Ammon's horn (tissue), 1 donor: ENCODE results near the gene TUBA4A.
"Not testable (repeated sequence)": the region's sequence is repeated elsewhere in the genome, so short reads cannot be mapped to it uniquely, and the experiment has no call there.

ENCODE experiments used
- DNase-seq: peaks from one replicate; pipeline ENCODE4 v3.0.0-alpha.2; 2016; ENCODE audit warnings: low spot score

The TUBA4A gene

DNA sequence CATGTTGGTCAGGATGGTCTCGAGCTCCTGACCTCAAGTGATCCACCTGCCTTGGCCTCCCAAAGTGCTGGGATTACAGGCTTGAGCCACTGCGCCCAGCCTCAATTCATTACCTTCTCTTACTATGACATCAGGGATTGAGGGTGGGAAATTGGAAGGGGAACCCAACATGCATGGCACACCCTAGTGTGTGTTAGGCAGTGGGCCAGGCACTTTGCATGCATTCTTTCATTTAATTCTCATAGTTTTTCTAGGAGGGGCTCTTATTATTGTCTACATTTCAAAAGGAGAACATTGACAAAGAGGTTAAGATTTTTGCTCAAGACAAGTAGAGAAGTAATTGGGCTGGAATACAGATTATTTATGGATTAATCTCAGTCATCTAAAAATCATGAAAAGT lies 14.6 kb upstream of the TUBA4A start:
- no peak for DNase-seq

DNA sequence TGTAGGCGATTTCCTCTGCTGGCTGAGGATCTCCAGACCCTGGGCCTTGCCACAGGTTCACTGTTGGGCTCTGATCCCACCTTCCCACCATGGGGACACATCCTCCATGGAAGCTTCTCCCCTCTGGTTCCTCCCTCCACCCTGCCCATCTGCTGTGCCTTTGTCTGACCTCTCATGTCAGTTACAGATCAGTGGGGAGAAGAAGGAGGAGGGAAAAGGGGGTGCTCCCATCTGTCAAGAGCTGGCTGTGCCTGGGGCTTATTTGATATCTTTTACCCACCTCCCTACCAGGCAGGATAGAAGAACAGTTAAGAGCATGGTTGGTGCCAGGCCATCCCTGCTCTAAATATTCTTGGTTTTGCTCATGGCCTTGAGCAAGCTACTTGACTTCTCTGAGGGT lies 13.2 kb upstream of the TUBA4A start:
- no peak for DNase-seq

DNA sequence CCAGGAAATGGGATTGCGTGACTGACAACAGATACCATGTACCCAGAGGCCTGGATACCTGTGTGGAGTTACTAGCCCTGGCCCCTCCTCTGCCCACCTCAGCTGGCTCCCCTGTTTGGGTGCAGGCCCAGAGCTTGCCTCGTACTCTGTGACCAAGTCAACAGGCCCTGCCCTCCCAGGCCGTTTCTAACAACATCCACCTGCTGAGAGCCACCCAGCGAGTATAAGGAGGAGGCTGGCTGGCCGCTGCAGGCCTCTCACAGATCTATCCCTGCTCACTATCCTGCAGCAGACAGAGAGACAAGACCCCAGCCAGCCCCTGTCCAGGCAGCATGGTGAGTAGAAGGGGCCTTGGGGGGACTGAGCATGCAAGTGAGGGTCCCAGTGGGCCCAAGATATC lies 12.5 kb upstream of the TUBA4A start:
- no peak for DNase-seq

DNA sequence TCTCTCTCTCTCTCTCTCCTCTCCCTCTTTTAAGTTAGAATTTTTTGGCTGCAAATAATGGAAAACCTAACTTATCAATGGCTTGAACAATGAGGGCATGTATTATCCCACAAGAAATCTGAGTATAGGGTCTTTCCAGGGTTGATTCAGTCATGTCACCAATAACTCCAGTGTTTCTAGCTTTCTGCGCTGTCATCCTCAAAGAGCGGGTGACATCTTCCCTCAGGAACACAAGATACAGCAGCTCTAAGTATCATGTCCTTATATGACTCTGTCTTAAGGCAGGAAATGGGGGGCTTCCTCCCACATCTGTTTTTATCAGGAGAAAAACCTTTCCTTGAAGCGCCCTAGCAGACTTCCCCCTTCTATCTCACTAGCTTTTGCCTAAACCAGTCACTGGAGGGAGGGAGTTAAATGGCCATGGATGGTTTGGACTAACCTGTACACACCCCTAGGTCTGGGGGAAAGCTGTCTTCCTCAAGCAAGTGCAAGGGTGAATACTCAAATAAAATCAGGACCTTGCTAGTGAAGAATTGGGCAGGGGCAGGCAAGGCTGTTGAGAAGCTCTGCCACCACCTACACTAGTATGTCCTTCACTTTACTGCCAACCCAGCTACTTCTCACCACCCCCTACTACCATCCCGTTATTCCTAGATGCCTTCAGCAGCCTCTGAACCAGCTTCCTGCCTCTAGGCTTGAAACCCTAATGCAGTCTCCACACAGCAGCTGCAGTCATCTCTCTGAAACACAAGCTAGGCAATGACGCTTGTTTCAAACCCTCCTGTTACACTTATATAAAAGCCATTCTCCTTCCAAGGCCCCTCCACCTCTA lies 7.5 kb upstream of the TUBA4A start:
- no peak for DNase-seq

DNA sequence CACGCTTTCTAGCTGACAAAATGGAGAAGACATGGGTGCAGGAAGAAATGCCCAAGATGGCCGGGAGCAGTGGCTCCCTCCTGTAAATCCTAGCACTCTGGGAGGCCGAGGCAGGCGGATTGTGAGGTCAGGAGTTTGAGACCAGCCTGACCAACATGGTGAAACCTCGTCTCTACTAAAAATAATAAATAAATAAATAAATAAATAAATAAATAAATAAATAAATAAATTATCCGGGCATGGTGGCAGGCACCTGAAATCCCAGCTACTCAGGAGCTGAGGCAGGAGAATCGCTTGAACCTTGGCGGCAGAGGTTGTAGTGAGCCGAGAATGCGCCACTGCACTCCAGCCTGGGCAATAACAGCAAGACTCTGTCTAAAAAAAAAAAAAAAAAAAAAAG lies 5.2 kb upstream of the TUBA4A start:
- not testable (repeated sequence) for DNase-seq

DNA sequence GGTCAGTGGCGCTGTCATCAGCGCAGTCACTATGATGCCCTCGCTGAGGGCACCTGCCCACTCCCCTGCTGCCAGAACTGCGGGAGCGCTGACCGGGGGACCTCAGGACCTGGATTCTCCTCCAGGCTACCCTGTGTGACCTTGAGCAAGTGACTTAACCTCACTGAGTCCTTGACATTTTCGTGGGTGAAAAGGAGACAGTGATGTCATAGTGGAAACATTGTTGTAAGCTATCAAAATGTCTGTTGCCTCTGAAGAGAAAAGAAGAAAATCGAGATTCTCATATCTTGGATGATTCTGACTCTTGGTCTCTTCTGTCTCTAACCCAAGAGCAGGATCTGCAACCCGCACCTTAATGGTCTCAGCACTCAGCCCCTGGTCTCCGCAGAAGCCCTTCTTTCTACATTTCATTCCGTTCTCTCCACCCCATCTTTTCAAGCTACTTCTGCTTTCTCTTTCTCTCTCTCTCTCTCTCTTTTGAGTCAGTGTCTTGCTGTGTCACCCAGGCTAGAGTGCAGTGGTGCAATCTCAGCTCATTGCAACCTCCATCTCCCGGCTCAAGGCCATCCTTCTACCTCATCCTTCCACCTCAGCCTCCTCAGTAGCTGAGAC lies 978 bp upstream of the TUBA4A start:
- DNase-seq, result no peak

DNA sequence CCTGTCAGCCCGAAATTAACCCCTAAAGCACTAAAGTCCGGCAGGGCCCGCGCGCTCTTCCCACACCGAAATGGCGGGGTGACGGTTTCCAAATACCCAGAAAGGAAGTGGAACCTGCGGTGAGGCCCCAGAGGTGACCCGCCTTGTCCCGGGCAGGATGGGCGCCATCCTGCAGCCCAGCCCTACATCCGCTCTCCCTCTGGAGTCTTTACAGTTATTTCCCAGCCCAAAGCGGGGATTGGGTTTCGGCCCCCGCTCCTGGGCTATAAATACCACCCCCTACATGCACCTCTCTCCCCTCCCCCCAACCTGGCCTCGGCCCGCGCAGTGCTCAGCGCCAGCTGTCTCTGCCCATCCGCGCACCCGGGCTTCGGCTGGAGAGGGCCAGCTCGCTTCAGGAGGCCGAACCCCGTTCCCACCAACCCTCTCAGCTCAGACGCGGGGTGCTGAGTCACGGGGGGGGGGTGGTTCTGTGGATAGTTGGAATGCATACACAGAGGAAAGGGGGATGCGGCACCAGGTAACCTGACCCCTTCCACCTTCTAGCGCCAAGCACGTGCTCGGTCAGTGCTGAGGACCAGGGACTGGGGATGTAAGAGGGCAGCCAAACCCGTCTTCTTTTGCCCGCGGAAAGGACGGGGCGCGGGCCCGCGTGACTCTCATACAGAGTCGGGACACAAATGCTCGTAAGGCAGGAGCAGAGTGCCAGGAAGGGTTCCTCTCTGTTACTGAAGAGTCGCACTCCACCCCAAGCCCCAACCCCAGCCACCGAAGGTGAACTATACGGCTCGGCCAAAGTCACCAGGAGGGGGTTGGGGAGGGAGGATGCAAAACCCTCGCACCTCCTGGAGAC lies 592 bp downstream of the TUBA4A start, which contains the start of gene TUBA4B:
TSS of gene TUBA4B (plus strand) at position 344 of the 853 bp plus-strand sequence. CDS start at position 509, 165 bp downstream.
- DNase-seq, result no peak

DNA sequence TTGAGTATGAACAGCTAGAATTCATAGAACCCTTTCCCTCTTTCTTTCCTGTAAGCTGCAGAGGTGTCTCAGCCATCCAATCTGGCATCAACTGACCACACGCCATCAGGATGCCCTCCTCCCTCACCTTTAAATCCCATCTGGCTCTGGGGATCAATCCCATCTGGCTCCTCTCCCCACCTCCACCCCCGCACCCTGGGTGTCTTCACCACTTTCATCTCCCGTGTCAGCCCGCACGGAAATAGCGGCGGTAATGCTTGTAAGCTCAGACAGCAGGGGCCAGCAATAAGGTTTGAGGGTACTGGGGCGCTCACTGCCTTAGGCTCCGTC lies 1.2 kb downstream of the TUBA4A start:
- DNase-seq, result no peak

DNA sequence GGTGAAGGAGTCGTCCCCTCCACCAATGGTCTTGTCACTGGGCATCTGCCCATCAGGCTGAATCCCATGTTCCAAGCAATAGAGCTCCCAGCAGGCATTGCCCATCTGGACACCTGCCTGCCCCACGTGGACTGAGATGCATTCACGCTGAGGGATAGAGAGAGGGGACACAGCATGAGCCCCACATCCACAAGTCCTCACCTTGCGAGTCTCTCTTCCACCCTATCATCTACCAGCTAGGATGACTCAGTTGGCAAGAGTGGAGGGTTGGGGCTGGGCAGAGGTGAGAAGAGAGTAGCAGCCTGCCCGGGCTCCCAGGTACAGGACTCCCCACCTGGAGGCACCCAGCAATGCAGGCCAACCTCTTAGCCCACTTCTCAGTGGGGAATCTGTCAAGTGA lies 1.6 kb downstream of the TUBA4A start:
- no peak for DNase-seq

DNA sequence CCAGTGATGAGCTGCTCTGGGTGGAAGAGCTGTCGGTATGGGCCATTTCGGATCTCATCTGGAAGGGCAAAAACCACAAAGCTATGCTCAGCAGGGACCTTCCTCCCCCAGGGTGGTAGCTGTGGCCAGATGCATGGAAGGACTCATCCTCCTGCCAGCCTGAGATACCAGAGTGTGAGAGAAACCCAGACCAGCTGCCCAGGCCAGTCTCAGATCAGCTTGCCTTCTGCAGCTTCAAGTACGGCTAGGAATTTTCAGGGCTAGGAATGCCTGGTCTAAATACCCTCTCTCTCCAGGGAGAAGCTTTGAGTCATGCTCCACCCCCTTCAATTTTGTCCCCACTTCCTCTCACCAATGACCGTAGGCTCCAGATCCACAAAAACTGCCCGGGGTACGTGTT lies 2.1 kb downstream of the TUBA4A start:
- DNase-seq, result no peak

DNA sequence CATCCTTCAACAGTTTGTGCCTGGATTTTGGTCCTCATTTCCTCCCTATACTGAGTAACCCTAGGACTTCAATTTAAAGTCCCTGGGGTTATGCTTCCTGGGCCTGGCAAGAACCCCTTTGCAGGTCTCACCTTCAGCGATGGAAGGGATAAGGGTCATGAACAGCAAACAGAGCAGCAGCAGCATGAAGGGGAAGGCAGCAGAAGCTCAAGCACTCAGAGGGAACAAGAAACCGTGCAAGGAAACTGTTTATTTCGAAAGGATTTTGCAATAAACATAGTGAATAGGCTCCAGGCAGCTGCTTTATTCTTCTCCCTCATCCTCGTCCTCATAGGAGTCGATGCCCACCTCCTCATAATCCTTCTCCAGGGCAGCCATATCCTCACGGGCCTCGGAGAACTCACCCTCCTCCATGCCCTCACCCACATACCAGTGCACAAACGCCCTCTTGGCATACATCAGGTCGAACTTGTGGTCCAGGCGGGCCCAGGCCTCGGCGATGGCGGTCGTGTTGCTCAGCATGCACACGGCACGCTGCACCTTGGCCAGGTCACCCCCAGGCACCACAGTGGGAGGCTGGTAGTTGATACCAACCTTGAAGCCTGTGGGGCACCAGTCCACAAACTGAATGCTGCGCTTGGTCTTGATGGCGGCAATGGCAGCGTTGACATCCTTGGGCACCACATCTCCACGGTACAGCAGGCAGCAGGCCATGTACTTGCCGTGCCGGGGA lies 3.5 kb downstream of the TUBA4A start:
- DNase-seq, result no peak

DNA sequence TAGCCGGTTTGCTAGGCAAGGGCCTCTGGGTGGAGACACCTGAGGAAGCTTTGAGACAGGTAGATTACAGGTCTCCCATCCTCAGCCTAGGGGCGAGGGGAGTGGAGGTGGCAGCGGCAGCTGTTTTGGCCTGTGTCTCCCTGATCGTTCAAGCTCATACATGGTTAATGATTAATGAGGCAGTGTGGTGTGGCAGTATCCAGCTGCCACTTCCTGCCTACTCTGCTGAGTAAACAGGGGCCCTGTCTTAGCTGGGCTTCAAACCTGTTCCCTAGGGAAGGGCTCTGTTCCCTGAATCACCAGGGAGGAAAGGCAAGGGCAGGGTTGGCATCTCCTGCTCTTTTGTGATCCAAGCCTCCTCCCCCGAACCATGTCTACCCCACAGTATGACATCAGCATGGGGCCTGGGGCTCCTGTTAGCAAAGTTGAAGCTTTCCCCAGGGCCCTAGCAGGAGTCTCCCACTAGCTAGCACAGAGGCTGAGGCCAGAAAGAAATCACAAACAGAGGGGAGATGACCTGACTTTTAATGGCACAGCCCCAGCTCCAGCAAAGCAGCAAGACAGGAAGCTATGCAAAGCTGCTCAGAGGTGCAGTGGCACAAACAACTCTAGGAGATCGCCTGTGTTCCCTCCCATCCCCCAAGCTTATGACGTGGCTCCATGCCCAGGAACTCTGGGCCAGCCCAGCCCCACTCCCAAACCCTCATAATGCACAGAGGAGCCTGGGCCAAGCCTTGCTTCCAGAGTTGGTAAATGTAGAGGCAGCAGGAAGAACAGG lies 4.3 kb downstream of the TUBA4A start:
- peak; percentile 75 for DNase-seq

DNA sequence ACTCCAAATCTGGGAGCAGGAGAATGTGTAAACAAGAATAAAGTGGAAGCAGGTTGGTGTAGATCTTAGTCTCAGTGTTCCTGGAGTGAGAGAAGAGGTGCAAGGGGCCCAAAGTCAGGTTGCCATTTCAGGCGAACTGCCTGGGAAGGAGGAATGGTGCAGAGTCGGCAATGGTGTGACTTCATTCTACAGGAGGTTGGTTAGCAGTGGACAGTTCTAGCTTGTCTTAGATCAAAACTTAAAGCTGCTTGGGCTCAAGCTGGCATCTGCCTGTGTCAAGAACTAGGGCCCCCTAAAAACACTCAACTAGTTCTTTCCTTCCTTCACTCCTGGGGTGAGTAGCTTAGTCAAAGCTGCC lies 4.9 kb downstream of the TUBA4A start:
- DNase-seq, result no peak

DNA sequence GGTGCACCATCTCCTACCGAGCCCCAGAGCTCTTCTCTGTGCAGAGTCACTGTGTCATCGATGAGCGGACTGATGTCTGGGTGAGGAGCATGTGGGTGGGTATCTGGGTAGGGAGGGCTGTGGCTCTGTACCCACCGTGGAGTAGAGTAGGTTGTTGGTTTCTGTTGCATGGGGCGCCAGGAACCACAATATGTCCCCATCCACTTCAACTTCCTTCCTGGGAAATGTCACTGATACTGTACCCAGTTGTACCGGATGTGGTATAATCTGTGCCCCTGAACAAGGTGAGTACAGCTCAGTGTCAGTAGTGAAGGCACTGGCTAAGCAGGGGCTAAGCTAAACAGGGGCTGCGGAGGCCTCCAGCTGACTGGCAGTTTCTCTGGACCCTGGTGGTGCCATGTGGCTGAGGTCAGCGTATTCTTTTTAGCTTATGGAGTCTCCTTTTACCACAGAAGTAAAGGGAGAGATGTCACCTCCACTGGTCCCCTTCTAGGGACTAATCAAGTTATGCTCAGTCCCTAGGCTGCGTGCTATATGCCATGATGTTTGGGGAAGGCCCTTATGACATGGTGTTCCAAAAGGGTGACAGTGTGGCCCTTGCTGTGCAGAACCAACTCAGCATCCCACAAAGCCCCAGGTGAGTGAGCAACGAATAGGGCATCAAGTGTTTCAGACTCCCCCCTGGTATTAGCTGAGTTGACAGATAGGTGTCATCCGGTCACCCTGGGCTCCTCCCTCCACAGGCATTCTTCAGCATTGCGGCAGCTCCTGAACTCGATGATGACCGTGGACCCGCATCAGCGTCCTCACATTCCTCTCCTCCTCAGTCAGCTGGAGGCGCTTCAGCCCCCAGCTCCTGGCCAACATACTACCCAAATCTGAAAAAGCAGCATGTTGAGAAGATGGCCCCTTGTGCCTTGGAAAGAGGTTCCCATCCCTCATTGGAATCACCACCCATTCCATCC lies 5.8 kb downstream of the TUBA4A start:
- DNase-seq, result no peak

DNA sequence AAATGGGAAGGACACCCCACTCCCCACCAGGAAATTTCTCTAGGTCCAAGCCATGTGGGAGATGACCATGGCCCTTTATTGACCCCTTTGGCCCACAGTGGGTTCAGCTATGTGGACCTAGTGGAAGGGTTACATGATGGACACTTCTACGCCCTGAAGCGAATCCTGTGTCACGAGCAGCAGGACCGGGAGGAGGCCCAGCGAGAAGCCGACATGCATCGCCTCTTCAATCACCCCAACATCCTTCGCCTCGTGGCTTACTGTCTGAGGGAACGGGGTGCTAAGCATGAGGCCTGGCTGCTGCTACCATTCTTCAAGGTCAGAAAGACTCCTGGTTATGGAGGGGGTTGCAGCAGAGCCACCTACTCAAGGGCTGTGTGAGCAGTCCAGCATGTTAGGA lies 7.2 kb downstream of the TUBA4A start:
- DNase-seq, result no peak

DNA sequence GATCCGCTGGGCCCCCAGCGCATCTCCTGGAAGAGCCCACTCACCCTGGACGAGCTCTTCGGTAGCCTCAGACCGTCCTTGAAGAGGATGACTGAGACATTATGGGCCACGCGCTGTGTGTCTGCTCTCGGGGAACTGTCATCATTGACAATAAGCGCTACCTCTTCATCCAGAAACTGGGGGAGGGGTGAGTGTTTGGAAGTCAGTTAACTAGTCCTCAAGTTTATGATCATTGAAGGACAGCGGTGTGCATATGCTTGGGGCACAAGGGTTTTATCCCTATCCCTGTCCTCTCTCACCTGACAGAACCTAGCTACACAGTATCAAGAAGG lies 7.9 kb downstream of the TUBA4A start:
- no peak for DNase-seq

DNA sequence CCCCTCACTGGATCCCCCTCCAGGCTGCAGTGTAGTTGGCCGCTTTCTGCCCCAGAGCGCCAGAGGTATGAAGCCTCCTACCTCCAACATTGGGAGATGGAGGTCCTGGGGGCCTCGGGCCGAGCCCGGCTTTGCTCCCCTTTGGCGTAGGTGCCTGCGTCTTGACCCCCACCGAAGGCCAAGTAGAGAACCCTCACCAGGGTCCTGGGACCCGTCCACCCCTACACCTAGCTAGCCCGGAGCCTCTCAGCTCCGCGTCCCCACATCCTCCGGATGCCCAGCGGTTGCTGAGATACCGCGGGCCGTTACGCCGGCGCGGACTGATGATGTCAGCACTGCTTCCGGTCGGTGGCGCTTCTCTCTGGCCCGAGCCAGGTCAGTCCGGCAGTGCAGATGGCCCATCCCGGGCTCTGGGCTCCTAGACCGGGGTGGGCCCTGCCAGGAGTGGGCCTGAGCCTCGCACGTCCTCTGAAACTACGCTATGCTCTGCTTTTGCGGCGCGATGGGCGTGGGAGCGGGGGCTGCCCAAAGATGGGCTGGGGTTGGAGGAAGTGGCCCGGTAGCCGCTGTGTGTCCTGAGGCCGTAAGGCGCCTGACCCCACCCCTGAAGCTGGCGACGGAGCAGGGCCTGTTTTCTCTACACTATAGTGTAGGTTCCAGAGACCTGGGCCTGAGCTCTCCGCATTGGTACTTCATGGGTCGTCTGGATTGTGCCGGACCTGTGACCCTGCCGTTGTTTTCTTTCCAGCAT lies 8.4 kb downstream of the TUBA4A start, which contains the start of the genes GLB1L and STK16:
TSS of gene GLB1L (minus strand) at position 297 of the 751 bp plus-strand sequence. CDS start 1,871 bp downstream, outside the sequence.
TSS of gene STK16 (plus strand) at position 332 of the 751 bp plus-strand sequence. CDS start 521 bp downstream, outside the sequence.
- DNase-seq, result peak; percentile 94

DNA sequence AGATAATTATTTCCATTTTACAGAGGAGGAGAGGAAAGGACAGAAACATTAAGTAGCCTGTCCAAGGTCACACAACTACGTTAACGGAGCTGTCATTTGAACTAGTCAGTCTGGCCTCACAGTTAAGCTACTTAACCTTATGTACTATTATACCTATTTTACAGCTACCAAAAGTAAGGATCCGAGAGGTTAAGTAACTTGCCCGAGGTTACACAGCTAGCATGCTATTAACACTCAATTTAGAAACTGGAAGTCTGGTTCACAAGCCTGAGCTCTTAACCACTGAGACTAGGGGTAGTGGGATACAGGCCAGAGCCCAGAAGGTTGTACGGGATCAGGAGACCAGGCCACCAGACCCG lies 8.9 kb downstream of the TUBA4A start:
- no peak for DNase-seq

DNA sequence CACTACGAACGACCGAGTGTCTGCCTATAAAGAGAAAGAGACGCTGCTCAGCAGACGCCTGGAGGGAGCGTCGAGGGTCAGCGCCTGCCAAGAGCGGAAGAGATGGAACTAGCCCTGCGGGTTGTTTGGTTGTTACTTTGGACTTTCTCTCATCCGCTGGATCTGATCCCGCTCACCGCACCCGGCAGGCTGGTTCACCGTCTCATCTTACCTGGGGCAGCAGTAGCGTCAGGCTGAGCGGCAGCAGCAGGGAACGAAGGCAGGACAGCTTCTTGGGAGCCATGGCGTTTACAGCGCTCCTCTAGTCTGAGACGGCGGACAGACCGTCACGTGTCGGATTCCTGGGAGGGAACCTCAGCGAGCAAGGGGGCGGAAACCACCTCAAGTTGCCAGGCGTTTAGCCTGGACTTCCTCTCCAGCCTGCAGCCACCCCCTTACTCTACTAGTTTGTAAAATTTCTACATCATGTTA lies 10.4 kb downstream of the TUBA4A start:
- no peak for DNase-seq
